HPDE6-E6E7 (cell line): ENCODE data around the gene PABPN1L.
"Not testable (repeated sequence)": the region's sequence is repeated elsewhere in the genome, so short reads cannot be mapped to it uniquely, and the experiment has no call there.

Experiments
- DNase-seq: peaks from one replicate; pipeline ENCODE4 v3.0.0; 2011; ENCODE audit warnings: missing footprints; ENCODE audit errors: extremely low spot score

PABPN1L gene

DNA sequence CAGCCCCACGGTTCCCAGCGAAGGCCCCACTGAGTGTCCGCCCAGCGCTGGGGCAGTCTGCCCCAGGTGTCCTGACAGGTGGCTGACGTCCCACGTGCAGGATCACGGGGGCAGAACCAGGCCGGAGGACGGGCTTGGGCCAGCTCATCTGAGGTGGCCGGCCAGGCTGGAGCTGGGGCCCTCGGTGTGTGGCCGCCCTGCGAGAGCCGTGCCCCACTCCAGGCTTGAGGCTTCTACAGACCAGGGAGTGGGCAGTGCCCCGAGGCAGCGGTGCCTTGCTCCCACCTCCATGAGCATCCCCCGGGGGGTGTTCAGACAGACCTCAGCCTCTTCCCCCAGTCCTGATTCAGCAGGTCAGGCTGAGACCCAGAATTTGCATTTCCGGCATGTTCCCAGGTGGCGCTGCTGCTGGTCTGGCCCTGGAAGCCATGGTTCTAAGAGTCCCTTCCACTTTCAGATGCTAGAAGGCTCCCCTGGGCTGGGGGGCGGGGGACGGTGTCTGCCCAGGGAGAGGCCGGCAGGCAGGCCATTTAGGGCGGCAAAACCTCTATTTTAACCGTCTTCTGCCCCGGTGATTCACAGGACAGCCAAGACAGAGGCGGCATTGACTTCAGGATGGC, 35.4 kb upstream of the PABPN1L start:
- no peak for DNase-seq

DNA sequence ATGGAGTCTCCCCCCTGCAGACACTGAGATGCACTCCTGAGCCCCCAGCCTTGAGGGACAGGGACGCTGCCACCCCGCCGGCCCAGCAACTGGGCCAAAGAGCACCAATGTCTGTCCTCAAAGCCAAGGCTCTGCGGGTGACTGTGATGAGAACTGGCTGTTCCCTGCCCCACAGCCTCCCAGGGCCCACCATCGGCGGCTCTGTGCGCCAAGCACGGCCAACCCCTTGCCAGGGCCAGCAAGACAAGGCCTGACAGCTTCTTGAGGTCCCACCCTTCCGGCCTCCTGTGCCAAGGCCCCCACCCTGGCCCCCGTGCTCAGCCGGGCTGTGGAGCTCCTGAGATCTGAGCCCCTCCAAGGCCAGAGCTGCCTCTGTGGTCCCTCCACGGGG, 34.2 kb upstream of the PABPN1L start:
- DNase-seq = no peak

DNA sequence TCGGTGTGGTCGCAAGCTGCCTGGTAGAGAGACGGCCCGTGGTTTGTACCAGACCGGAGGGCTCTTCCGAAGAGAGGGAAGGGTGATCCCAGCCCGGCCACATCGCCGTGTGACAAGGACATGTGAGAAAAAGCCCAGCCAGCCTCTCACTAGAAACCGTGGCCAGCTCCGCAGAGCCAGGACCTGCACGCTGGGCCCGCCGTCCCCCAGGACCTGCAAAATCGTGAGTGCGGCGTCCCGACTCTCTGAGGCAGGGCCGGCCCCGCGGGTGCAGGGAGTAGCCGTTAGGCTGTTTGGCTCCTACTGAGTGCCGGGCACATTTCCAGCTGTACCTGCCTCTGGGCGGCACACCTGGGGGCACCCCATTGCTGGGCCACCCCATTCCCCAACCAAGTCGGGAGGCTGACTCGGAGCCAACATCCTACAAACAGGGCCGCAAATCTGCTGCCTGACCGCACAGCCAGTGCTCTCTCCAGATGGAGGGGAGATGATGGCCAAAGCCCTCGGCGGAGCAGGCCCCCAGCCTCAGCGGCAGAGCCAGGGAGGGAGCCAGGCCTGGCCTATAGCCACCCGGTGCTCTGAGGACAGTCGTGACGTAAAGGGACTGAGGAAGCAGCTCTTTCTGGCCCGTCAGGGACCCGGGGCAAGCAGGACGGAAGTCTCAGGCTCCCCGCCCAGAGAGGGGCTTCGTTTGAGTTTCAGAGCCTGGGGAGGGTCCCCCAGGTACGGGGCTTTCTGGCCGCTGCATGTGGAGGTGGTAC, 33.6 kb upstream of the PABPN1L start:
- DNase-seq = no peak

DNA sequence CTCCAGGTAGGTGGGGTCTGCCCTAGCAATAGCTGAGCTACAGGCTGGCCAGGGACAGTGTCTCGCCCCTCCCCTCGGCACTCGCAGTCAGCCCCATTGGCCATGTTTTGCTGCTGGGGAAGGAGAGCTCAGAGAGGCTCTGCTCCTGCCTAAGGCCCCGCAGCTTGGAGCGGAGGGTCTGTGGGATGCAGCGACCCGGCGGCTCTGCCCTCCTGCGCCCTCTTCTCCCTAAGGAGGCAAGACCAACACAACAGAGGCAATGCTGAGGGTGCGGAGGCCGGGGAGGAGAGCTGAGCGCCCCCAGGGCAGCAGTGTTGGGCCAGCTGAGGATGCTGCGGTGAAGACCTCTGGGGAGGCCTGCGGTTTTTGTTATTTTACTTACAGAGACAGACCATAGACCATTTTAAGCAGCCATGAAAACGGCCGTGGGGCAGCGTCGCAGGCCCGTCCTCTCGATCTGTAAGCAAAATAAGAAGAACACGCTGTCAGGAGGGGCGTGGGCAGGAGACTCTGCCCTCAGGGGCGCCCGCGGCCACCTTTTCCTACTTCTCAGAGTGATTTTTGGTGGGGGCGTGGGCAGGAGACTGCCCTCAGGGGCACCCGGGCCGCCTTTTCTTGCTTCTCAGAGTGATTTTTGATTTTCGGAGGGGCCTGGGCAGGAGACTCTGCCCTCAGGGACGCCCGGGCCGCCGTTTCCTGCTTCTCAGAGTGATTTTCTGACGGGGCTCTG, 31.4 kb upstream of the PABPN1L start:
- no peak for DNase-seq

DNA sequence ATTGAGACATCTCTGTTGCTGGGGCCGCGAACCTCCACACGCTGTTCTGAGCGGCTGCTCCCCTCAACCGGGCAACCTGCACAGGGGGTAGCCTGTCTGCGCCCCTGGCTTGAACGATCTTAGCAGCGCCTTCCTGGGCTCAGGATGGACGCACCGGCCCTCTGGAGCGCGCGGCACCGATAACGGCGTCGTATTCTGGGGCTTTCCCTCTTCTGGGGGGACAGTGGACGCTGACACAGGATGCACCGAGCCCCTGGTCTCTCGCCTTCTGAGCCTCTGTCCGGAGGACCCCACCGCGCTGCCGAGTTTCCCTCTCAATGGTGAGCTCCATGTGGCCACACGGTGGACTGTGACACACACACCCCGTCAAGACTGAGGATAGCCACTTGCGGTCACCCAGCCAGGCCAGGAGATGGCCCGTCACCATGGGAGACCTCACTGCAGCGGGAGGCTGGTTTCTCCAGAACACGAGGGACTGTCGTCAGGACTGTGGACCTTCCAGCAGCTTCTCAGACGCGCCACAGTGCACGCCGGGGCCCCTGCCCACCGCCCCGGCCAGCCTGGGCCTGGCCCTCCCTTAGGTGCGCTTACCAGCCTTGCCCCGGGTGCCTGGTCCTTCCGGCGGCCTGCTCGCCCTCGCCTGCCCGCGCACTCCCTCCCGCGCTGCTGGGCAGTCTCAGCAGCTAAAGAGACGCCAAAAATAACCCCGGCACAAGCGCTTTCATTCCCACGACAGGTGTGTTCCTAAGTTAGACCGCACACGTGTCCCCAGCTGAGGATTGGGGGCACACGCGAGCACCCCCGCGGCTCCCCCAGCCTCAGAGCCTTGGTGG, 30.0 kb upstream of the PABPN1L start:
- DNase-seq = no peak

DNA sequence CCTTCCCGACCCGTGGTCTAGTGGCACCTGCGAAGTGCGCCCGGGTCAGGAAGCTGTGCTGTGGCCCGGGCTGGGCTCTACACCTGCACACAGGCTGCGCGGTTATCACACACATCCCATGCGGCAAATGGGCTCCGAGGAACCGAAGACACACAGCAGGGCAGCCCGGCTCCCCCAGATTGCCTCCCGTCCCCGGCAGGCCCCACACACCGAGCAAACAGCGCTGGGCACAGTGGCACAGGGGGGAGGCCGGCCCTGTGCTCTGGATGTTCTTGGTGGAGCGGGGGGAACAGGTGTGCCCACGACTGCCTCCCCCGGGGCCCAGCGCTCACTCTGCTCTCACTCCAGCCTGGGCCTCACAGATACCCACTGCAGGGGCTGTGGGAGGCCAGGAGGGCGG, 28.9 kb upstream of the PABPN1L start:
- DNase-seq = no peak

DNA sequence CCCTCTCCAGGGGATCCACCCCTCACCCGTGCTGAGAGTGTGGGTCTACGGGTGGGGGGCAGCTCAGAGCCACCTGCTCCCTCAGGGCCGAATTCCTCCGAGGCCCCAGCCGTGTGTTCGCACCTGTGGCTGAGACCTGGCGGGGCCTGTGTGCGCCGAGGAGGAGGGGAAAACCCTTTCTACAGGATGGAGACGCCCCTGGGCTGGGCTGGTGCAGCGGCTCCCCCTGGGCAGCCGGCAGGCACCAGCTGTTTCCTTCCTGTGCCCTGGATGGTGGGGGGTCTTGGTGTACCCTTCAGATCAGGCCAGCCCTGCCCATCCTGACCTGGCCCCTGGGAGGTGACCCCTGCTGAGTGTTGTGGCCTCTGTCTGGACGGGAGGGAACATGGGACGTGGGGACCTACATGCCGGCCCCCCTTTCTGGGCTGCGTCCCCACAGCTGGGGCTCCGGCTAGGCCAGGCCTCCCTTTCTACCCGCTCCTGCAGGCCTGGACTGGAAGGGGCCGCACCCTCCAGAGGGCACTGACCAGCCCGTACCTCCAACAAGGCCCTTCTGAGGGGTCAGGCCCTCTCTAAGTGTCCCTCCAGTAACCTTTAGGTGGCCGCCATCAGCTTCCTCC, 28.3 kb upstream of the PABPN1L start:
- no peak for DNase-seq

DNA sequence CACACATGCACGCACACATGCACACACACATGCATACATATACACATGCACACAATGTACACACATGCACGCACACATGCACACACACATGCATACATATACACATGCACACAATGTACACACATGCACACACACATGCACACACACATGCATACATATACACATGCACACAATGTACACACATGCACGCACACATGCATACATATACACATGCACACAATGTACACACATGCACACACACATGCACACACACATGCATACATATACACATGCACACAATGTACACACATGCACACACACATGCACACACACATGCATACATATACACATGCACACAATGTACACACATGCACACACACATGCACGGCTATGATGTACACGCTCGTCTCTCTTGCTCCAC, 27.8 kb upstream of the PABPN1L start:
- not testable (repeated sequence) for DNase-seq

DNA sequence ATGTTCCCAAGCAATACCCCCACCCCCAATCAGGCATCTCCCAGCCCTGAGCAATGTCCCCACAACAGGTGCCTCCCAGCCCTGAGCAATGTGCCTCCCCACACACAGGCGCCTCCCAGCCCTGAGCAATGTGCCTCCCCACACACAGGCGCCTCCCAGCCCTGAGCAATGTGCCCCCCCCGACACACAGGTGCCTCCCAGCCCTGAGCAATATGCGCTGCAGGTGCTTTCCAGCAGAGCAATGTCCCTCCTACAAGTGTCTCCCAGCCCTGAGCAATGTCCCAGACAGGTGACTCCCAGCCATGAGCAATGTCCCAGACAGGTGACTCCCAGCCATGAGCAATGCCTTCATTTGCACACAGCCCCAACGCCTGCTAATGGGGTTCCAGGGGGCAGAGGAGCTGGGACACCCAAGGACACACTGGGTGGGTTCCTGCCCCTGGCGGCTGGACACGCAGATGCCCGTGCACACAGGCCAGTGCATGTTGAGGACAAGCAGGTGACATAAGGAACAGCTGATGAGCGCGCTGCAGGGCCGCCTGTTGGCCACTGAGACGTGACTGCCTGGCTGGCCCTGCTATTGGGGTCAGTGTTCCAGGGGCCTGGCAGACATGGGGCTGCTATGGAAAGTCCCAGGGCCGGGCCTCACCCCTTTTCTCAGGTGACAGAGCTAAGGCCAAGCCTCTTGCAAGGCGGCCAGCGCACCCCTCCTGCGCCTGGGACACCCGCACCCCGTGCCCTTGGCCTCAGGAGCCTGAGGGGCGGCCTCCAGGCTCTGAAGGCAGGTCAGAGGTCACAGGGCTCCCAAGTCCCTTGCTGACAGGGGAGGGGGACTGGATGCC, 26.9 kb upstream of the PABPN1L start:
- no peak for DNase-seq

DNA sequence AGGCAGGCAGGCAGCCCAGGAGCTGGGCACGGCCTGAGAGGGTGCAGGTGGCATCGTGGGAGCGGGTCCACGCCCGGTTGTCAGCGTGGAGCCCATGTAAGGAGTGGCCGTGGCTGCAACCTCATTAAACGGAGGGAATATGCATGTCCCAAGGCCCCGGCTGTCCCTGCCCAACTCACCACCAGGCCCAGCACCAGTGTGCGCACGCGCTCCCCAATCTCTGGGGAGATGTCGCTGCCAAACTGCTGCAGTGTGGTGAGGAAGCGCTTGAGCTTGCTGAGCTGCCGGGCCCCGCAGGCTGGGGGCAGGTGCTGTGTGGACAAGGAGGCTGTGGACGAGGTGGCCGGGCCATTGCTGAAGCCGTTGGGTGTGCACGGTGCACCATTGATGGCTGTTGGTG, 25.6 kb upstream of the PABPN1L start:
- DNase-seq = no peak

DNA sequence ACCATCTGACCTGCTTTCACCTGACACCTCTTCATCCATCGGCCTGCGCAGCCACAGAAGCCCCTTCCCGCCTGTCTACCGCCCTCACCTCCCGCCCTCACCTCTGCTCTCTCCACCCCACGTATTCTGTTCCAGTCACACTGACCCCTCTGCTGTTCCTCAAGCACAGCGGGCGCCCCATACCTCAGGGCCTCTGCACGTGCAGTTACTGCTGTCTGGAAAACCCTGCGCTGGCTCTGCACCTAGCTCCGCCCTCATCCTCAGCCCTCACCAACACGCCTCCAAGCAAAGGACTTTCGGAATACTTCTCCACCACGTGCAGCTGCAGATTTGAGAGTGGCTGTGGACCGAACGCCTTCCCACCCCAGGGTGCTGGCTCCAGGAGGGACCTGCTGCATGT, 24.6 kb upstream of the PABPN1L start:
- no peak for DNase-seq

DNA sequence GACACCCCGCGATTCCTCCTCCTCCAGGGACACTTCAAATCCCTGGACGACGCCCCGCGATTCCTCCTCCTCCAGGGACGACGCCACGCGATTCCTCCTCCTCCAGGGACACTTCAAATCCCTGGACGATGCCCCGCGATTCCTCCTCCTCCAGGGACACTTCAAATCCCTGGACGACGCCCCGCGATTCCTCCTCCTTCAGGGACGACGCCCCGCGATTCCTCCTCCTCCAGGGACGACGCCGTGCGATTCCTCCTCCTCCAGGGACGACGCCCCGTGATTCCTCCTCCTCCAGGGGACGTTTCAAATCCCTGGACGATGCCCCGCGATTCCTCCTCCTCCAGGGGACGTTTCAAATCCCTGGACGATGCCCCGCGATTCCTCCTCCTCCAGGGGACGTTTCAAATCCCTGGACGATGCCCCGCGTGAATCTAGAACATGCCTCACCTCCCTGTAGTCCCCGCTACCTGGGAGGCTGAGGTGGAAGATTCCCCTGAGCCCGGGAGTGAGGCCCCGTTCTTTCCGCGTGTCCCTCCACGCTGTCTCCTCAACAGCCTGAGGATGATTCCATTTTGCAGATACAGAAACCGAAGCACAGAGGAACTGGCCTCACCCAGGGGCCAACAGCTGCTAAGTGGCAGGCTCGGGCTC, 23.4 kb upstream of the PABPN1L start:
- not testable (repeated sequence) for DNase-seq

DNA sequence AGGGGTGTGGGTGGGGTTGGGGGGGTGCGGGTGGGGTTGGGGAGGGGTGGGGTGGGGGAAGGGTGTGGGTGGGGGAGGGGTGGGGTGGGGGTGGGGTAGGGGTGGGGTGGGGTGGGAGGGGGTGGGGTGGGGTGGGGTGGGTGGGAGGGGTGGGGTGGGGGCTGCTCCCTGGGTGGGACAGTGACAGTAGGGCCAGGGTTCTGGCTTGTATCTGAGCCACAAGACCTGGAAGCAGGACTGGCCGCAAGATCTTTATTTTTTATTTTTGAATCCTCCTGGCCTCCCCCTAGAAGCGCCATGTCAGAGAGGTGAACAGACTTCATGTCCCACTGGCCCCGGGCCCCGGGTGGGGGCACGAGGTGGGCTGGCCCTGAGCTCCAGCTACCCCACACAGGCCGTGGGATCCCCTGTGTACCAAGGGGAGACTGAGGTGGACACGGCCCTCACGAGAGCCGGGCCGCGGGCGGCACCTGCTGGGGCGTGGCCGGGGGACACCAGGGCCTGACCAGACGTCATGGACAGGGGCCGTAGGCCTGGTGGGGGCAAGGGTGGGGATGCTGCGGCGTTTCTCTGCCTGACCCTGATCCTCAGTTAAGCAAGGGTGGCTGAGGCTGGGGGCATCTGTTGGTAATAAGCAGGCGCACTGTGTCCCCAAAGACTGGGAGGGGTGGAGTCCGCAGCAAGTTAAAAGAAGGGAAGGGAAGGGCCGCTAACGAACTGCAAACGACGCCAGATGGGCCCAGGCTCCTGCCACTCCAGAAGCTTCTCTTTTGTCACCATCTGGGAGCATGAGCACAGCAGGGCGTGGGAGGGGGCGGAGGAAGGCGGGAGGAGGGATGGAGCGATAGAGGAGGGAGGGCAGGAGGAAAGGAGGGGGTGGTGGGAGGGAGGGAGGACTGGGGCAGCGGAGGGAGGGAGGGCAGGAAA, 22.3 kb upstream of the PABPN1L start:
- no peak for DNase-seq

DNA sequence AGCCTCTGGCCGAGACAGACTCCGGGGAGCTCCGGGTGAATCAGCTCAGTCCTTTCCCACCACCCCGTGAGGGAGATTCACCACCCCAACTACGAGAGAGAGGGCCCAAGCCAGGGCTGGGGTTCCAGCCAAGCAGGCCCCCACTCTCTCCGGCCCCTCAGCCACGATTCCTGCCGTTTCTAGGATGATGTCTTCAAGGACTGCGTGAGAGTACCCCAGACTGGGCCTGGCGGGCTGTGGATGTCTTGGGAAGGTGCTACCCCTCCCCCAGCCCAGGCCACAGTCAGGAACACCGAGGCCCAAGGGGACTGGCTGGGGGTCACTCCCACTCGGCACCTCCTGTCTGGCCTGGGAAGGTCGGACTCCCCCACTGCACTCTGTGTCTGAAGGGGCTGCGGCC, 21.6 kb upstream of the PABPN1L start:
- DNase-seq = no peak

DNA sequence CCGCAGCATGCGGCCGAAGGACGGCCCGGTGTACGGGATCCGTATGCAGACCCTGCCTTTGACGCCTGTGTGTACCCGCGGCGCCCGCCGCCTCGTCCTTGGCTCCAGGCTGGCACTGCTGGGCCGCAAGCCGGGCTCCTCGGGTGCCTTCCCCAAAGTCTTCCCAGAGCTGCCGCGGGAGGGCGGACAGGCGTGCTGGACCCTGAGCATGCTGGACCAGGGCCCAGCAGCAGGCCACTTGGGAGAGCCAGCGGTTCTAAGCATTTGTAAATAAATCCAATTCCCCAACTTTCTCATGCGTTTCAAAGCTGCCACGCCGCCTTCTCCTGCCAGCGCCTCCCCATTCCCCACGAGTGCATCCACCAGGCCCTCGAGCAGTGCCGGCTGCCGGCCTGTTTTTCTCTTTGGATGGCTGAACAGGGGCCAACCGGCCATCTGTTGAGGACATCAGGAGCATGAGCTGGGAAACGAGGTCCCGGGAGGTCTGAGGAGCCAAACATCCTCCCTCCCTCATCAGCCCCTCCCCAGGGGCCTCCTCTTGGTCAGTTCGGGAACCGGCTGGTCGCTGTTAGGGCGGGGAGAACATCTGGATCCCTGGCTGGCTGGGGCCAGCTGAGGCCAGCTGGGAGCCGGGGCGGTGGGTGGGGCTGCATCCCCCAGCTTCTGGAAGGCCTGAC, 20.5 kb upstream of the PABPN1L start:
- DNase-seq = no peak

DNA sequence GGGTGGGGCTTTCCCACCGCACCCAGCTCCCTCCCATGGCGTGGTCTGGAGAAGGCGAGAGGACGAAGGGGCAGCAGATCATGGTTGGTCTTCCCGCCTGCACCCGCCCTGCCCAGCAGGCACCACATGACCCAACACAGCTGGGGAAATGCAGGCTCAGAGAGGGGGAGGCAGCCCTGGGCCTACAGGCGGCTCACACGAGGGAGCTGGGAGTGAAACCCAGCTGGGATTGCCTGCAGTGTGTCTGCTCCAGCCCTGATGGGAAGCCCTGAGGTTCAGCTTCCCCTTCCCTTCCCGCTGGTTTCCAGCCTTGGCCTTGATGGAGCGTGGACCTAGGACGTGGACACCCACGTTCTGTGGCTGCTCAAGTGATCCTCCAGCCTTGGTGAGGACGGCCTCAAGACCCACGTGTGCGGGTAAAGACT, 20.0 kb upstream of the PABPN1L start:
- no peak for DNase-seq

DNA sequence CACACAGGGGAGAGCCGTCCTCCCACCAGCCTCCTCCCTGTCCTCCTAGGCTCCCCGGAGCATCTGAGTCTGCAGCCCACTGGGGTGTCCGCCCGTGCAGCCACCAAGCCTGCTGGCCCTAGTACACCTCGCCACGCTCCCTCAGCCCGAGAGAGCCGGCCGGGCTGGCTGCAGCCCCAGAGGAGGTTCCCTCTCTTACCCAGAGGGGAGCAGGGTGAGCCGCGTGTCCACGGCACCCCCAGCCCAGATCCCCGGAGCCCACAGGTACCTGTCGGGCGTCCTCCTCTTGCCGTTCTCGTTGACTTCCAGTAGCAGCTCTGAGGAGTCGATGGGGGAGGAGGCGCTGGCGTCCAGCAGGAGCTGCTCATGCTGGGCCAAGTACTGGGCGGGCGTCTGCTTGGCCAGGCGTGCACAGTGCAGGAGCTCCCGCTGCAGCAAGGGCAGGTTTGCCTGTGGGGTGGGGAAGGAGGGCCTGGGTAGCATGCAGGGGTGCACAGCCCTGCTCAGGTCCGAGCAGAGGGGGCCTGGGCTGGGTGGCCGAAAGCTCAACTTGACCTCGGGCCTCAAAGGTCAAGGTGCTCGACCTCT, 19.3 kb upstream of the PABPN1L start:
- no peak for DNase-seq
